HG02759 (cell line): ENCODE results near the gene PDGFD.

Experiments used
- ATAC-seq: cut with Tn5 transposase; IDR thresholded peaks from one replicate; pipeline ENCODE4 v1.9.1; 2021; ENCODE audit warnings: mild to moderate bottlenecking, moderate library complexity; ENCODE audit not compliant: unreplicated experiment

PDGFD gene

GRCh38 chr11:104164028-104164520 lies at the start of gene PDGFD:
Gene PDGFD (minus strand): TSS chr11:104164147.
- ATAC-seq, result peak; percentile 96

- ATAC-seq, result no peak
These were observed 43.0 kb upstream of the PDGFD start for GRCh38 chr11:104206936-104207335.

GRCh38 chr11:104205838-104206237 lies 41.9 kb upstream of the PDGFD start:
- no peak for ATAC-seq

DNA sequence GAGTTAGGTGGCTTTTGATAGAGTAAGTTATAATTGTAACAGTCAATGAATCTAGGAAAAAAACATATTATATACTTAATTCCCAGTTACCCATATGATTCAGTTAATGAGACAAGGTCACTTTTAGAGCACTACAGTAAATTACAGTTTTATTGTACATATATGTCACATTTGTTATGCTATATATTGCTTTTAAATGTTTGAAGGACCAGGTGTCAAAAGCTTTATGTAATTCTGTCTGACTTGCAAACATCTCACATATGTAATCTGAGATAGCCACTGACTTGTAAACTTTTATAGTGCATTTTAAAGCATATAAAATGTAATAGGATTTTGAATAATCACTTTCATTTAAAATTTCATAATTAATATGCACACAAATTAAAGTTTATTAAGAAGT lies 36.7 kb upstream of the PDGFD start:
- no peak for ATAC-seq

DNA sequence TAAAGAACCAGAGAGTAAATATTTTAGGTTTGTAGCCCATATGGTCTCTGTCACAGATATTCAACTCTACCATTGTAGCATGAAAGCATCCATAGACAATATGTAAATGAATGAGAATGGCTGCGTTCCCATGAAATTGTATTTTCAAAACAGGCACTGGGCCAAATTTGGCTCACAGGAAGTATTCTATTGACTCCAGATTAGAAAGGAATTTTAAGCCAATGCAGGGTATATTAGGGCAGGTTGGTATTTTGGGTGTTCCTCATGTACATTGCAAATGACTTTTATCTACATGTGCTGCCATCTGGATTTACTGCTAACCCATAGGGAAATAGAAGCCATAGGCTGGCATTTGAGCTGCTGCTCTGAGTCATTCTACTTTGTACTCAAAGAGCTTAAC lies 35.1 kb upstream of the PDGFD start:
- ATAC-seq, result no peak

DNA sequence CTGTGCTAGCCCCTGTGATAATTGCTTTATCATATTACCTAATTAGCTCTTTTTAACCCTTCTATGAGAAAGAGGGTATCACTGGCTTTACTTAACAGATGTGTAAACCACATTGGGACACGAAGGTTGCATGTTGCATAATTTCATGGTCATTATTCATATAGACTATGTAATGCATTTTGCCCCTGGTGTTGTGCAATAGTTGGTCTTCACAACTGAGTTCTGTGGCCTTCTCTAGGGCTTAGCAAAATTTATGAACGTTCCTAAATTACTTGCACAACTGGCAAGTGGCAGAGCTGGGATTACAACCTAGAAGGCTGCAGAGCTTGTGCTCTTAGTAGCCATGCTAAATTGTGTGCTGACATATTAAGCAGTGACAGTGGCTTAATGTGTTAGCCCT lies 34.6 kb upstream of the PDGFD start:
- no peak for ATAC-seq

DNA sequence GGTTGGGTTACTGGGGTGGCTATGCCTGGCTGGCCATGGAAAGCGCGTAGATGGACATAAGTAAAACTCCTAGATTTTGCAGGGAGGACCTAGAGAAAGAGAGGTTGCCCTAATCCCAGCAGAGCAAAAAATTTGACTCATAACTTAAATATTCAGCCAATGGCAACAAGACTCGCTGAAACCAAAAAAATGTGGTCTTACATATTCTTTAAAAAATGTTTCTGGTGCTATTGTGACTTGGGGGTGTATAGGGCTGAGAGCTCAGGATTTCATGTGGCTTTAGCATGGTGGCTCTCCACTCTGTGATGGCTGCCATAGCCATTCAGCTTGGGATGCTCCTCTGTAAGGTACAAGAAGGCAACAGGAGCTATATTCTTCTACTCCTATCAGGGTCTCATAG lies 27.2 kb upstream of the PDGFD start:
- ATAC-seq, result no peak

- ATAC-seq, result no peak
These were observed 19.6 kb upstream of the PDGFD start for GRCh38 chr11:104183593-104183992.

DNA sequence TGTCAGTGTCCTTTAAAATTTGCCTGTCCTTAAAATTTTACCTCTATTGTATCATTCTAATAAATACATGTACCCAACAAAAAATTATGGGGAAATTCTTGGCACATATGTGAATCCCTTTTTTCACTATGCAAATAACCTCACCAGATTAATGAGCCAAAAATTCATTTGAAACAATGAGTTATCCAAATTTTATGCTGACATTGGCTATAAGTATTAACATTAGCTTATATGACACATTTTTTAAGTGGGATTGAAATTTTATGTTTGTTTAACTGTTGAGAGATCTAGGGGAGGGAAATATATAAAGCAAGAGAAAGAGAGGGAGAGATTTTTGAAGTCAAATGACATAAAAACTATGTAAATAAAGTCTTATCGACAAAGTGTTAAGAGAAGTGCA lies 11.8 kb upstream of the PDGFD start:
- no peak for ATAC-seq

DNA sequence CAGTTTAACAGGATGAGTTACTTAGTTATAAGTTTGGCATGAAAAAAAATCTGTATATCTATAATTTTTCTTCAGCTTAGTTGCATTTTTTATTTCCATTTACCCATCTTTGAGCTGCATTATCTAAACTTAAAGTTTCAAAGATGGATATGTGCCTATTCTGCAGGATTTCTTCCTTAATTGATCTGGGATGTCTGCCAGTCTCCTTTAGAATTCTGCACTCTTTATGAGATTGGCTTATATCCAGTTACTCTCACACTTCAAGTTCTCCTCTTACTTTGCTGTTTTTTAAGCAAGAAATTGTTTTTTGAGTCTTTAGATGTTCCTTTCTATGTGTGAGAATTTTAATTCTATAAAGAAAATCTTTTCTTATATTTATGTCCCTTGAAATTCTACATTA lies 5.1 kb upstream of the PDGFD start:
- ATAC-seq, result no peak

- no peak for ATAC-seq
These were observed 1.1 kb upstream of the PDGFD start for GRCh38 chr11:104165014-104165413.

- peak; percentile 26 for ATAC-seq
These were observed 583 bp downstream of the PDGFD start for GRCh38 chr11:104163100-104164027.

DNA sequence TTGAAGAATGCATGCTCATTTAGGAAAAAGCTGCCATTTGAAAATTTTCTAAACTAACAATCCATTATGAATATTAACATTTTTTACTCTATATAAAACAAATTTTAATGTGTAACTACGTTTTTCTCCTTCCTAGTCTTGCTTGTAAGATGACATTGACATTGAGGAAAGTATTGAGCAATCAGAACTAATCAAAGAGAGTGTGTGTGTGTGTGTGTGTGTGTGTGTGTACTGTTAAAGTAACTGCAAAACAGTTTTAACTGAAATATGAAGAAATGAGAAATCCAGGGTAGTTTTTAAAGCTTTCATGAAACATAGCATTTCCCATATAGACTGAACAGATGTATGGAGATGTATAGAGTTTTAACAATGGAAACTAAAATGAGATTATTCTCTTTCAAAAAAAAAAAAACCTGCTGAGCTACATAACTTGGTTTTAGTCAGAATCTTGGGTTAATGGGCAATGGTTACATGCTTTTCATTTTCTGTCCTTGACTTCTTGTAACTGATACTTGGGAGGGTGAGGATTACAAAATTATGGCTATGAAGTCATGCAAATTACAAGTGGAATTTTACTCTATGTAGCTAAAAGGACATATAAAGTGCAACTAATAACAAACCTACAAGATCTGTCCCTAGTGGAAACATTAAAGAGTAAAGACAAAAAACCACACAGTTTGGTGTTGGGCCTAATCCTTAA lies 2.0 kb downstream of the PDGFD start:
- ATAC-seq, result no peak

GRCh38 chr11:104159356-104159755 lies 4.6 kb downstream of the PDGFD start:
- no peak for ATAC-seq

GRCh38 chr11:104155375-104155774 lies 8.6 kb downstream of the PDGFD start:
- no peak for ATAC-seq

- no peak for ATAC-seq
These were observed 9.7 kb downstream of the PDGFD start for GRCh38 chr11:104154296-104154695.

GRCh38 chr11:104152941-104153505 lies 10.9 kb downstream of the PDGFD start:
- ATAC-seq, result no peak

DNA sequence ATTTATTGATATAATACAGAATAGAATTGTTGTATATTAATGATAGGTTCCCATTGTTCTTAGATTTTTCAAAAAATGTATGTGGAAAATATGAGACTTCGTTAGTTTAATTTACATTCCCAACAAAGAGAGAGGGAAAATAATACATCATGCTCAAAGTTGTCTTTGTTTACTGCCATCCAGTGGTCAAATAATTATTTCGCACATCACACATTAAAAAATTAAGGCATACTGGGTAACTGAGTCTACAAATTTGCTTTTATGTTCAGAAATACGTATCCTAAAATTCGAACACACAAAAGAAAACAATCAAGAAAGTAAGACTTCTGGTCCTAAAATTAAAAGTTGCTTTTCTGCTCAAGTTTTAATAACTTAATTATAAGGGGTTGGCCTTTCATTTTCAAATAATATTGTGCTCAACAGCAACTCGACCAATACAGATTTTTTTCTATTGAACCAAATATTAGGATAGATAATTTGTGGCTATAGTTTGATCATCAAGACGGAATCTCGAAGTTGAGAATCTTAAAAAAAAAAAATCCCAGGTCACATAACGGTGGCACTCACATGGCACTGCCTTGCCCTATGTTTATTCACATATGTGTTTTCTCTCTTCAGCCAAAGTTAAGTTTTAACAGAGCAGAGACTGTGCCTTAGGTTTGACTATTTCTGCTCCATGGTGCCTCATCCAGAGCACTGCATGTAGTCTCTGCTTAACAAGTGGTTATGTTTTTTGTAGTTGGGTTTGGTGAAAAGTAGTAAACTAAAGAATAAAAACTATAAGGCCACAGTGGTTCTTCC lies 12.3 kb downstream of the PDGFD start:
- ATAC-seq, result no peak

DNA sequence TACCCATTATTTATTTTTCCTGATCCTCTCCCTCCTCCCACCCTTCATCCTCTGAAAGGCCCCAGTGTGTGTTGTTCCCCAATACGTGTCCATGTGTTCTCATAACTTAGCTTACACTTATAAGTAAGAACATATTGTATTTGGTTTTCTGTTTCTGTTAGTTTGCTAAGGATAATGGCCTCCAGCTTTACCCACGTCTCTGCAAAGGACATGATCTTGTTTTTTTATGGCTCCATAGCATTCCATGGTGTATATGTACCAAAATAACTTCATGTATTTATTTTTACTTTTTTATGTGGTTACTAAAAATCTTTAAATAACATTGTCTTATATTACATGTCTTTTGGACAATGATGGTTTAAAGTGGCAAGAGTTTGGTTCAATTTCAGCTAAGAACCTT lies 15.2 kb downstream of the PDGFD start:
- ATAC-seq, result no peak

- ATAC-seq, result no peak
These were observed 15.9 kb downstream of the PDGFD start for GRCh38 chr11:104148074-104148473.

DNA sequence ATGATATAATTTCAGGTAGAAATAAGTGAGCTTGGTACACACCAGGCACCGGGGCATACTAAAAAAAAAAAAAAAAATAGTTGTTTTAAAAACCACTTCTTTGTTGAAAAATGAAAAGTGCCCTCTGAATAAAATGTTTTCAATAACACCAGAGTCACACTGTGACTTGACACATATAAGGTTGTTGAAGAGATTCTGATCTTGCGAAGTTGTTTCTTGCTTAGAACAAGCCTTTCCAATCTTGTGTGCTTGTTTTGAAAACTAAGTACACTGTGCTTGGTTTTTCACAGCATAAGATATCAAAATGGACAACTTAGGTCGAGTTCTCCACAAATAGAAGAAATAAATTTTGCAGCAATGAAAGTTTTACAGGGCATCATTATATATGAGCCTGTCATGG lies 17.0 kb downstream of the PDGFD start:
- no peak for ATAC-seq
